Measurements from ENCODE around the gene PSMB9.
"Not testable (repeated sequence)": the region's sequence is repeated elsewhere in the genome, so short reads cannot be mapped to it uniquely, and the experiment has no call there.

The PSMB9 gene

DNA sequence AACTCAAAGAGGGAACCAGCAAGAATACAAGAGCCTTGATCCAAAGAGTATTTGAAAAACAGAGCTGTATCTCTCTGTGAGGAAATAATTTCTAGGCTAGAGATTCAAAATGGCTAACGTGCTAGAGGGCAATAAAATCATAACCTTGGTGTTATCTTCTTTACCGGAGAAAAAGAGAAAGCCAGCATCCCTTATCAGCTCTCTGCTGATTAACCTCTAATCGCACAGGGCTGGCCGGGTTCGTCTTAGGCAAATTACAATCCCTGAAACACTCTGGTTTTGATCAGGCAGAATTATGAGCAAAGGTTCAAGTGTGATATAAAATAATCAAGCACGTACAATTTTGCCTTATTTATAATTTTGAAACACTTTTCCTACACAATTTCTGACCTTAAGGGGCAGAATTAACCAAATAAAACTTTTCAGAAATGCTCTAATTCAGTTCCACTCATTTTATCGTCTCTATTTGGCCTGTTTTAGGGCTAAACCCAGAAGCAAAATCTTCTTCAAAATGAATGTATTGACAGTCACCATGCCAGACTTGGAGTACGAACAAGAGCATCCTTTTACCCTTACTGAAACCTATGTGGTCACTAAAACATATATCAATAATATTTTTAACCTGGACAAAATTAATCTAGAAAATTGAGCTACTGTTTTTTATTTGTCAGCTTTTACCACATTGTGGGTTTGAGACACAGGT lies 13.7 kb downstream of the PSMB9 start:
- Histone ChIP-seq H3K4me3 (ENCODE audit: low read length) (peak overlapping the region; percentile 39), H3K4me2 (ENCODE audit: low read length) (peak overlapping the region; percentile 63), H3K27ac (ENCODE audit: low read depth, low read length) (peak overlapping the region; percentile 52)

DNA sequence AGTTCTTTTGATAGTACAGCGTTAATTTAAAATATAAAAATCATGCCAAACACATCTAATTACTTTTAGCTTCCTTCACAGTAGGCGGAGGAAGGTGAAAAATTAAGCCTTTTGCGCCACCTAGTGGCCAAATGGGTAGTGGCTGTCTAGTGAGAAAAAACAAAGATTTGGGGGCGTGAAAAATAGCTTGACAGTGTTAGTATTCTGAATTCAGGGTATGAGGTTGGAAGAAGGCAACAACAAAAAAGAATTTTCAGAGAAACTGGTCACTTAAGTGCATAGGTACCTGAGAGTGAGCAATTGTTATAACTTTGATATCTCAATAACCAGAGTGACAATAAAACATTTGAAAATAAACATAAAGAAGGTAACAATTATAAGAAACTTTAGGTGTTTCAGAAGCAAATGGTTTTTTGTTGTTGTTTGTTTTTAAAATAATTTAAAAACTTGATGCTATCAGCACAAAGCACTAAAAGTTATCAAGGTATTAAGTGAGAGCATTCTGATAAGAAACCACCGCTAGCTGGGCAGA lies 14.3 kb downstream of the PSMB9 start:
- H4K20me1 ChIP-seq (ENCODE audit: control insufficient read depth, insufficient read depth, low read depth, low read length), result no peaks in the 10 kb centered on the region
- H3F3A ChIP-seq (ENCODE audit: control insufficient read depth, insufficient read depth), result no peaks in the 10 kb centered on the region; the same call in 1 of the 2 replicates
- peak overlapping the region; percentile 63 for H3K4me2 ChIP-seq (ENCODE audit: low read length)
- H3K9me3 ChIP-seq (ENCODE audit: control insufficient read depth, insufficient read depth, low read length), result no peaks in the 10 kb centered on the region
- TF ChIP-seq EZH2phosphoT487 (IDR thresholded peaks at IDR 0.05; ENCODE audit: borderline replicate concordance, low read length) (no peak), CTCF (IDR thresholded peaks at IDR 0.05; ENCODE audit: low read depth, low read length, poor library complexity, severe bottlenecking) (peak; percentile 94)
- no peaks in the 10 kb centered on the region for H3K9me2 ChIP-seq (replicated peaks; ENCODE audit: control insufficient read depth, low read length)
- no peaks in the 10 kb centered on the region for H3K36me3 ChIP-seq (ENCODE audit: control insufficient read depth, low read length)
- H3K4me3 ChIP-seq (ENCODE audit: low read length), result peak overlapping the region; percentile 39
- no peaks in the 10 kb centered on the region for H3K79me2 ChIP-seq (ENCODE audit: control insufficient read depth, low read length)
- H3K27ac ChIP-seq (ENCODE audit: low read depth, low read length), result no peak overlapping the region
- peaks cover 27% of the 10 kb centered on the region for H3K4me1 ChIP-seq (ENCODE audit: control insufficient read depth, low read length)
- H3K27me3 ChIP-seq (ENCODE audit: control insufficient read depth, low read length), result no peaks in the 10 kb centered on the region

More for the DNA sequence above, 13.7 kb downstream of the PSMB9 start:
- no peaks in the 10 kb centered on the region for H3K9me2 ChIP-seq (replicated peaks; ENCODE audit: control insufficient read depth, low read length)
- H4K20me1 ChIP-seq (ENCODE audit: control insufficient read depth, insufficient read depth, low read depth, low read length), result no peaks in the 10 kb centered on the region
- no peaks in the 10 kb centered on the region for H3K27me3 ChIP-seq (ENCODE audit: control insufficient read depth, low read length)
- H3K4me1 ChIP-seq (ENCODE audit: control insufficient read depth, low read length), result peaks cover 30% of the 10 kb centered on the region
- H3K79me2 ChIP-seq (ENCODE audit: control insufficient read depth, low read length), result no peaks in the 10 kb centered on the region
- TF ChIP-seq EZH2phosphoT487 (IDR thresholded peaks at IDR 0.05; ENCODE audit: borderline replicate concordance, low read length) (no peak), CTCF (IDR thresholded peaks at IDR 0.05; ENCODE audit: low read depth, low read length, poor library complexity, severe bottlenecking) (no peak)
- H3F3A ChIP-seq (ENCODE audit: control insufficient read depth, insufficient read depth), result peaks cover 3% of the 10 kb centered on the region; the same call in 1 of the 2 replicates
- no peaks in the 10 kb centered on the region for H3K9me3 ChIP-seq (ENCODE audit: control insufficient read depth, insufficient read depth, low read length)
- H3K36me3 ChIP-seq (ENCODE audit: control insufficient read depth, low read length), result no peaks in the 10 kb centered on the region

GRCh38 chr6:32873947-32874346 lies 20.0 kb downstream of the PSMB9 start:
- H3K9me3 ChIP-seq (ENCODE audit: control insufficient read depth, insufficient read depth, low read length); H3K27me3 ChIP-seq (ENCODE audit: control insufficient read depth, low read length); H3K79me2 ChIP-seq (ENCODE audit: control insufficient read depth, low read length); H3K36me3 ChIP-seq (ENCODE audit: control insufficient read depth, low read length); H3F3A ChIP-seq (ENCODE audit: control insufficient read depth, insufficient read depth); H3K9me2 ChIP-seq (replicated peaks; ENCODE audit: control insufficient read depth, low read length); H4K20me1 ChIP-seq (ENCODE audit: control insufficient read depth, insufficient read depth, low read depth, low read length); H3K27ac ChIP-seq (ENCODE audit: low read depth, low read length); H3K4me1 ChIP-seq (ENCODE audit: control insufficient read depth, low read length): not testable (repeated sequence)
- peak overlapping the region; percentile 1; the same call in 1 of the 2 replicates for H3K4me3 ChIP-seq (ENCODE audit: low read length)
- peak overlapping the region; percentile 34; the same call in 1 of the 2 replicates for H3K4me2 ChIP-seq (ENCODE audit: low read length)

- H3K79me2 ChIP-seq (ENCODE audit: control insufficient read depth, low read length), result no peaks in the 10 kb centered on the region
- H4K20me1 ChIP-seq (ENCODE audit: control insufficient read depth, insufficient read depth, low read depth, low read length), result no peaks in the 10 kb centered on the region
- no peak for TF ChIP-seq CTCF (IDR thresholded peaks at IDR 0.05; ENCODE audit: low read depth, low read length, poor library complexity, severe bottlenecking)
- TF ChIP-seq EZH2phosphoT487 (IDR thresholded peaks at IDR 0.05; ENCODE audit: borderline replicate concordance, low read length), result no peak
- H3F3A ChIP-seq (ENCODE audit: control insufficient read depth, insufficient read depth), result 0 out of 2 replicates have a peak, but pooled peaks cover 3% of the 10 kb centered on the region
- peaks cover 32% of the 10 kb centered on the region for H3K4me1 ChIP-seq (ENCODE audit: control insufficient read depth, low read length)
- no peaks in the 10 kb centered on the region for H3K9me2 ChIP-seq (replicated peaks; ENCODE audit: control insufficient read depth, low read length)
- no peaks in the 10 kb centered on the region for H3K27me3 ChIP-seq (ENCODE audit: control insufficient read depth, low read length)
- H3K4me2 ChIP-seq (ENCODE audit: low read length), result no peak overlapping the region
- H3K4me3 ChIP-seq (ENCODE audit: low read length), result no peak overlapping the region
- H3K27ac ChIP-seq (ENCODE audit: low read depth, low read length), result no peak overlapping the region
- H3K9me3 ChIP-seq (ENCODE audit: control insufficient read depth, insufficient read depth, low read length), result no peaks in the 10 kb centered on the region
- no peaks in the 10 kb centered on the region for H3K36me3 ChIP-seq (ENCODE audit: control insufficient read depth, low read length)
These were observed 22.6 kb downstream of the PSMB9 start for GRCh38 chr6:32876603-32877002.
